Activated naive CD8-positive, alpha-beta T cell (primary cell): Measurements from ENCODE around the gene SLC27A1.

Experiments used
- H3K27ac Mint-ChIP-seq: one replicate; pipeline ENCODE4 v1.8.0; 2021; ENCODE audit warnings: mixed read lengths
- H3K27me3 Mint-ChIP-seq: one replicate; pipeline ENCODE4 v1.8.0; 2021; ENCODE audit warnings: mixed read lengths
- H3K36me3 Mint-ChIP-seq: one replicate; pipeline ENCODE4 v1.8.0; 2021; ENCODE audit warnings: mixed read lengths
- H3K4me1 Mint-ChIP-seq: one replicate; pipeline ENCODE4 v1.8.0; 2021; ENCODE audit warnings: low read depth, mixed read lengths
- H3K4me3 Mint-ChIP-seq: one replicate; pipeline ENCODE4 v1.8.0; 2021; ENCODE audit warnings: mild to moderate bottlenecking, mixed read lengths
- H3K9me3 Mint-ChIP-seq: one replicate; pipeline ENCODE4 v1.8.0; 2021; ENCODE audit warnings: low read depth, mixed read lengths

The SLC27A1 gene

GRCh38 chr19:17450264-17451075 is 19.9 kb upstream of the SLC27A1 start:
- Mint-ChIP-seq H3K36me3 (peaks cover 2% of the 10 kb centered on the region), H3K27me3 (peaks cover 8% of the 10 kb centered on the region), H3K4me1 (peaks cover 19% of the 10 kb centered on the region), H3K27ac (peak overlapping the region; percentile 50), H3K4me3 (peak overlapping the region; percentile 82), H3K9me3 (no peaks in the 10 kb centered on the region)

- peaks cover 2% of the 10 kb centered on the region for H3K36me3 Mint-ChIP-seq
- H3K27me3 Mint-ChIP-seq, result peaks cover 11% of the 10 kb centered on the region
- no peak overlapping the region for H3K27ac Mint-ChIP-seq
- H3K4me3 Mint-ChIP-seq, result no peak overlapping the region
- H3K9me3 Mint-ChIP-seq, result no peaks in the 10 kb centered on the region
- H3K4me1 Mint-ChIP-seq, result peaks cover 21% of the 10 kb centered on the region
Measured at GRCh38 chr19:17451820-17452219, 18.5 kb upstream of the SLC27A1 start.

GRCh38 chr19:17454576-17455071 is 15.7 kb upstream of the SLC27A1 start:
- Mint-ChIP-seq H3K27me3 (peaks cover 15% of the 10 kb centered on the region), H3K27ac (no peak overlapping the region), H3K4me1 (peaks cover 18% of the 10 kb centered on the region), H3K36me3 (peaks cover 2% of the 10 kb centered on the region), H3K9me3 (no peaks in the 10 kb centered on the region), H3K4me3 (no peak overlapping the region)

GRCh38 chr19:17455308-17456123 is 14.8 kb upstream of the SLC27A1 start:
- peaks cover 11% of the 10 kb centered on the region for H3K27me3 Mint-ChIP-seq
- H3K9me3 Mint-ChIP-seq, result no peaks in the 10 kb centered on the region
- H3K27ac Mint-ChIP-seq, result no peak overlapping the region
- no peaks in the 10 kb centered on the region for H3K36me3 Mint-ChIP-seq
- peaks cover 10% of the 10 kb centered on the region for H3K4me1 Mint-ChIP-seq
- no peak overlapping the region for H3K4me3 Mint-ChIP-seq

GRCh38 chr19:17456127-17456526 is 14.2 kb upstream of the SLC27A1 start:
- Mint-ChIP-seq H3K36me3 (no peaks in the 10 kb centered on the region), H3K4me3 (no peak overlapping the region), H3K27me3 (peaks cover 11% of the 10 kb centered on the region), H3K4me1 (peaks cover 10% of the 10 kb centered on the region), H3K27ac (no peak overlapping the region), H3K9me3 (no peaks in the 10 kb centered on the region)

- H3K27ac Mint-ChIP-seq, result no peak overlapping the region
- H3K4me3 Mint-ChIP-seq, result no peak overlapping the region
- H3K27me3 Mint-ChIP-seq, result peaks cover 11% of the 10 kb centered on the region
- H3K9me3 Mint-ChIP-seq, result no peaks in the 10 kb centered on the region
- no peaks in the 10 kb centered on the region for H3K36me3 Mint-ChIP-seq
- H3K4me1 Mint-ChIP-seq, result peaks cover 8% of the 10 kb centered on the region
Measured at GRCh38 chr19:17457616-17458015, 12.7 kb upstream of the SLC27A1 start.

GRCh38 chr19:17458970-17459369 is 11.4 kb upstream of the SLC27A1 start:
- H3K27ac Mint-ChIP-seq, result no peak overlapping the region

GRCh38 chr19:17460372-17461230 is 9.7 kb upstream of the SLC27A1 start, which contains the start of gene NXNL1:
Gene NXNL1 (minus strand): TSS chr19:17460926. CDS start chr19:17460869, 57 bp downstream.
- no peaks in the 10 kb centered on the region for H3K36me3 Mint-ChIP-seq
- peaks cover 7% of the 10 kb centered on the region for H3K27me3 Mint-ChIP-seq
- H3K4me1 Mint-ChIP-seq, result peaks cover 2% of the 10 kb centered on the region
- no peak within 1 kb of the TSS for H3K4me3 Mint-ChIP-seq
- no peak within 1 kb of the TSS for H3K27ac Mint-ChIP-seq
- H3K9me3 Mint-ChIP-seq, result no peaks in the 10 kb centered on the region

More at GRCh38 chr19:17458970-17459369, 11.4 kb upstream of the SLC27A1 start:
- no peak overlapping the region for H3K4me3 Mint-ChIP-seq
- peaks cover 4% of the 10 kb centered on the region for H3K4me1 Mint-ChIP-seq
- H3K27me3 Mint-ChIP-seq, result peaks cover 7% of the 10 kb centered on the region
- no peaks in the 10 kb centered on the region for H3K9me3 Mint-ChIP-seq
- H3K36me3 Mint-ChIP-seq, result no peaks in the 10 kb centered on the region

- Mint-ChIP-seq H3K4me3 (no peak overlapping the region), H3K27ac (no peak overlapping the region), H3K36me3 (no peaks in the 10 kb centered on the region), H3K9me3 (no peaks in the 10 kb centered on the region), H3K27me3 (no peaks in the 10 kb centered on the region), H3K4me1 (peaks cover 20% of the 10 kb centered on the region)
Measured at GRCh38 chr19:17466487-17466850, 3.9 kb upstream of the SLC27A1 start.

- no peaks in the 10 kb centered on the region for H3K27me3 Mint-ChIP-seq
- no peaks in the 10 kb centered on the region for H3K9me3 Mint-ChIP-seq
- peaks cover 24% of the 10 kb centered on the region for H3K4me1 Mint-ChIP-seq
- H3K36me3 Mint-ChIP-seq, result no peaks in the 10 kb centered on the region
- H3K4me3 Mint-ChIP-seq, result no peak overlapping the region
- H3K27ac Mint-ChIP-seq, result no peak overlapping the region
Measured at GRCh38 chr19:17467471-17468301, 2.6 kb upstream of the SLC27A1 start.

GRCh38 chr19:17468302-17469091 is 1.8 kb upstream of the SLC27A1 start:
- H3K27me3 Mint-ChIP-seq, result no peaks in the 10 kb centered on the region
- no peaks in the 10 kb centered on the region for H3K9me3 Mint-ChIP-seq
- no peaks in the 10 kb centered on the region for H3K36me3 Mint-ChIP-seq
- peak overlapping the region; percentile 99 for H3K4me3 Mint-ChIP-seq
- H3K27ac Mint-ChIP-seq, result peak overlapping the region; percentile 64
- peaks cover 32% of the 10 kb centered on the region for H3K4me1 Mint-ChIP-seq

GRCh38 chr19:17469092-17469480 is 1.2 kb upstream of the SLC27A1 start:
- no peaks in the 10 kb centered on the region for H3K9me3 Mint-ChIP-seq
- peak overlapping the region; percentile 64 for H3K27ac Mint-ChIP-seq
- peak overlapping the region; percentile 99 for H3K4me3 Mint-ChIP-seq
- no peaks in the 10 kb centered on the region for H3K27me3 Mint-ChIP-seq
- peaks cover 32% of the 10 kb centered on the region for H3K4me1 Mint-ChIP-seq
- no peaks in the 10 kb centered on the region for H3K36me3 Mint-ChIP-seq

GRCh38 chr19:17469481-17470067 is 750 bp upstream of the SLC27A1 start:
- H3K36me3 Mint-ChIP-seq, result no peaks in the 10 kb centered on the region
- no peaks in the 10 kb centered on the region for H3K9me3 Mint-ChIP-seq
- H3K27ac Mint-ChIP-seq, result peak overlapping the region; percentile 90
- H3K4me1 Mint-ChIP-seq, result peaks cover 32% of the 10 kb centered on the region
- H3K4me3 Mint-ChIP-seq, result peak overlapping the region; percentile 99
- H3K27me3 Mint-ChIP-seq, result no peaks in the 10 kb centered on the region
